Left kidney (tissue), 2 donors: Measurements from ENCODE around the gene DCAF7. TPM values are rescaled to one million over a fixed set of nuclear protein-coding genes. Genes with fewer than 3 reads are reported as not detected.

Experiments used
- DNase-seq: peaks from one replicate; pipeline ENCODE4 v3.0.0-alpha.2; 2013
- polyA plus RNA-seq: library from polyadenylated mRNA; unstranded; fragments of 120-200 nt; gene quantifications from one replicate; pipeline ENCODE4 v1.2.1, GENCODE V29; 2013; ENCODE audit not compliant: insufficient read length

The DCAF7 gene
- polyA plus RNA-seq, 1 donor: 117 TPM

- no peak for DNase-seq
Observed at GRCh38 chr17:63523253-63523855, 26.9 kb upstream of the DCAF7 start, which contains the start of gene KCNH6. KCNH6 (plus strand) TSS chr17:63523358; CDS start chr17:63523414, 56 bp downstream.

- DNase-seq: no peak
Observed at GRCh38 chr17:63524051-63524450, 26.2 kb upstream of the DCAF7 start.

DNA sequence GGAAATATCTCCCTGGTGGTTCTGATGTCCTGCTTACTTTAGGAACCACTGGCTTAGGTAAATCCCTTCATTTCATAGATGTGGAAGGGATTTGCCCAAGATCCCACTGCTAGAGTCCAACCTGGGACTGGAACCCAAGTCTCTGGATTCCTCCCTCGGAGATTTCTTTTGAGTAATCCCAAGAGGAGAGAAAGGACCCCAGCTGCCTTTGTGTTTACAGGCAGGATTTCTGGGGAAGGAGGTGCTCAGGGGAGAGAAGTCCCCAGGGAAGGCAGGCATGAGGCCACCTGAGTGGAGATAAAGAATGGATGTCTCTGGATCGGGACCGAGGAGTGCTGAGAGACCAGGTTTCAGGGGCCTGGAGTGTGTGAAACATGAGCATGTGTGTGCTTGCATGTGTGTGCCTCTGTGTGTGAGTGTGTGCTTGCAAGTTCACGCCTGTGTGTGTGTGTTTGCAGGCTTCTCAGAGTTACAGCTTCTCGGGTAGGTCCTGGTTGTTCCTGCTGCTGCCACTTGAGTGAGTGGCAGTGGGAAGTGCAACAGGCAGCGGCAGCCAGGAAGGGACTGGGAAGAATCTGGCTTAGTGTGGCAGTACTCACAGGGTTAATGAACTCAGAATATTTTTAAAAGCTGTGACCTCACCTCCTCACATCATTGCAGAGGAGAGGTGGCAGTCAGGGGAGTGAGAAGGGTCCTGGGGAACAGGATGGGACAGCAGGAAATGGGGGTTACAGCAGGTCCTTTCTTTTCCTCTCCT lies 24.9 kb upstream of the DCAF7 start:
- no peak for DNase-seq

DNA sequence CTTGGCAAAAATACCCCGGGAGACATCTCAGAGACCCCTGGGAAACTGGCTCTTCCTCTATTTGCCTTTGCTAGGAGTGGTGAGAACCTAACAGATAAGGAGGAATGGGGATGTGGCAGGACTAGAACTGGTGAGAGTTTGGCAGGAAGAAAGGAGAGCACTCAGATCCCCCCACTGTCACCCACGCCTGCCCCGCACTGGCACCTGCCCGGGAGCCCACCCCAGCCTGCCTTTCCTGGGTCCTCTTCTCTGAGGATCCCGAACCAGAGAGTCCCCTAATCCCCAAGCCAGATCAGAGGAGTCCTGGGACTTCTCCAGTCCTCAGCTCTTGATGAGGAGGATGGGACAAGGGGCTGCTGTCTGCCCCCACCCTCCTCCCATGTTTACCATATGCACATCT lies 23.4 kb upstream of the DCAF7 start:
- DNase-seq: no peak

DNA sequence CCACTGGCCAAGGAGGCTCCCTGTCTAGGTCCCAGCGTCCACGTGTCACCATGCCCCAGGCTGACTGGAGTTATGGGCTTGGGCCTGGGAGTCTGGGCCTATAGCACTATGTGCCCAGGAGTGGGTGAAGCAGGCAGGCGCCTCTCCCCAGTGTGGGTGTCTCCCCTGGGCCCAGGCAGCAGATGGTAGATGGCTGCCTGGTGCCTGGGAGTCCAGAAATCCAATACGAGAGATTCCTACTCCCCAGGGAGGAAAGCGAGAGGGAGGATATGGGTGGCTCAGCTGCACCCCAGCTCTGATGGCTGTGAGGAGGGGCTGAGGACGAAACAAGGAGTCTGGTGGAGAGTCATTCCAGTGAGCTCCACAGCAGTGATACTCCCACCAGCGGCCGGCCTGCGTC lies 22.1 kb upstream of the DCAF7 start:
- no peak for DNase-seq

GRCh38 chr17:63529711-63530556 lies 20.3 kb upstream of the DCAF7 start:
- no peak for DNase-seq

GRCh38 chr17:63530557-63531021 lies 19.7 kb upstream of the DCAF7 start:
- no peak for DNase-seq

GRCh38 chr17:63531022-63531965 lies 19.0 kb upstream of the DCAF7 start:
- no peak for DNase-seq

- no peak for DNase-seq
Observed at GRCh38 chr17:63533433-63534077, 16.7 kb upstream of the DCAF7 start.

- DNase-seq: no peak
Observed at GRCh38 chr17:63534078-63534570, 16.2 kb upstream of the DCAF7 start.

- no peak for DNase-seq
Observed at GRCh38 chr17:63534816-63535455, 15.3 kb upstream of the DCAF7 start.

DNA sequence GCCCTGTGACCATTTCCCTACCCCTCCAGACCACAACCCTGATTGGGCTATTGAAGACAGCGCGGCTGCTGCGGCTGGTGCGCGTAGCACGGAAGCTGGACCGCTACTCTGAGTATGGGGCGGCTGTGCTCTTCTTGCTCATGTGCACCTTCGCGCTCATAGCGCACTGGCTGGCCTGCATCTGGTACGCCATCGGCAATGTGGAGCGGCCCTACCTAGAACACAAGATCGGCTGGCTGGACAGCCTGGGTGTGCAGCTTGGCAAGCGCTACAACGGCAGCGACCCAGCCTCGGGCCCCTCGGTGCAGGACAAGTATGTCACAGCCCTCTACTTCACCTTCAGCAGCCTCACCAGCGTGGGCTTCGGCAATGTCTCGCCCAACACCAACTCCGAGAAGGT lies 14.6 kb upstream of the DCAF7 start:
- DNase-seq: no peak

GRCh38 chr17:63537001-63537400 lies 13.3 kb upstream of the DCAF7 start:
- DNase-seq: no peak

DNA sequence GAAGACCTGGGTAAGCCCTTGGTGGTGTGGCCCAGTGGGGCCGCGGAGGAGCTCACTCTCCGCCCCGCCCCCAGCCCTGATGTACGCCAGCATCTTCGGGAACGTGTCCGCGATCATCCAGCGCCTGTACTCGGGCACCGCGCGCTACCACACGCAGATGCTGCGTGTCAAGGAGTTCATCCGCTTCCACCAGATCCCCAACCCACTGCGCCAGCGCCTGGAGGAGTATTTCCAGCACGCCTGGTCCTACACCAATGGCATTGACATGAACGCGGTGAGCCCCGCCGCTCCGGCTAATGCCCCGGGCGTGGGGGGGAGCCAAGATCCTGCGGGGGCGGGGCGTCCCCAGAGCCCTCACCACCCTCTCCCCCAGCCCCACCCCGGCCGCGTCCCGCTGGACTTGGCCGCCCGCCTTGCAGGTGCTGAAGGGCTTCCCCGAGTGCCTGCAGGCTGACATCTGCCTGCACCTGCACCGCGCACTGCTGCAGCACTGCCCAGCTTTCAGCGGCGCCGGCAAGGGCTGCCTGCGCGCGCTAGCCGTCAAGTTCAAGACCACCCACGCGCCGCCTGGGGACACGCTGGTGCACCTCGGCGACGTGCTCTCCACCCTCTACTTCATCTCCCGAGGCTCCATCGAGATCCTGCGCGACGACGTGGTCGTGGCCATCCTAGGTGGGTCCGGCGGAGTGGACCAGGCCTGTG lies 12.1 kb upstream of the DCAF7 start:
- DNase-seq: no peak

- DNase-seq: no peak
Observed at GRCh38 chr17:63538693-63539595, 11.3 kb upstream of the DCAF7 start.

DNA sequence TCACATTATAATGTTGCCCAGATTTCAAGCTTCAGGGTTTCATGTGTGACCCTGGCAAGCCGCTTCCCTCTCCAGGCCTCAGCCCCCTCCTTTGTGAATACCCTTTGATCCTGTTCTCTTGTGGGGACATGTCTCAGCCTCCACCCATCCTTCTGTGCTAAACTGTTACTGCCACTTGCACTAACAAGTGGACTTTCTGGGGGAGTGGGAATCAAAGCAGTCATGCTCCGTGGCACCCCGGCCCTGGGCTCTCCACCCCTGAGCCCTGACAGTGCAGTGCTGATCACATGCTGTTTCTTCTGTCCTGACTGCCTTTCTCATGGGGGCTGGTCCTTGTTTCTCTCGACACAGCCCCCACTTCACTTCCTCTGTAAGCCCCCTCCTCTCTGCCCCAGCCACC lies 9.7 kb upstream of the DCAF7 start:
- DNase-seq: no peak

DNA sequence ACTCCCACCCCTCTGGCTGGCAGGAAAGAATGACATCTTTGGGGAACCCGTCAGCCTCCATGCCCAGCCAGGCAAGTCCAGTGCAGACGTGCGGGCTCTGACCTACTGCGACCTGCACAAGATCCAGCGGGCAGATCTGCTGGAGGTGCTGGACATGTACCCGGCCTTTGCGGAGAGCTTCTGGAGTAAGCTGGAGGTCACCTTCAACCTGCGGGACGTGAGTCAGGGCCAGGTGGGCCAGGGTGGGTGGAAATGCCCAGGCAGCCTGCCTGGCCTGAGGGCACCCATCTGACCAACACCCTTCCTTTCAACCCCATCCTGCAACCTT lies 8.1 kb upstream of the DCAF7 start:
- DNase-seq: no peak

- no peak for DNase-seq
Observed at GRCh38 chr17:63542942-63543821, 7.1 kb upstream of the DCAF7 start.
